D721Med (cell line): Measurements from ENCODE around the gene KRT7.

Source experiments
- DNase-seq: peaks from one replicate; pipeline ENCODE4 v3.0.0; 2011; ENCODE audit warnings: low spot score; ENCODE audit not compliant: insufficient read length
- FAIRE-seq: peaks from 2 replicates; lab custom pipeline; 2011; peaks lifted over from hg19 to GRCh38; lab: Jason Lieb, UNC
- TF ChIP-seq, protein P1 (sequence below): IDR thresholded peaks from 2 replicates; pipeline ENCODE4 v1.5.1; 2012; ENCODE audit warnings: mild to moderate bottlenecking, control low read depth; ENCODE audit not compliant: insufficient read depth; ENCODE audit errors: missing control alignments

The KRT7 gene

DNA sequence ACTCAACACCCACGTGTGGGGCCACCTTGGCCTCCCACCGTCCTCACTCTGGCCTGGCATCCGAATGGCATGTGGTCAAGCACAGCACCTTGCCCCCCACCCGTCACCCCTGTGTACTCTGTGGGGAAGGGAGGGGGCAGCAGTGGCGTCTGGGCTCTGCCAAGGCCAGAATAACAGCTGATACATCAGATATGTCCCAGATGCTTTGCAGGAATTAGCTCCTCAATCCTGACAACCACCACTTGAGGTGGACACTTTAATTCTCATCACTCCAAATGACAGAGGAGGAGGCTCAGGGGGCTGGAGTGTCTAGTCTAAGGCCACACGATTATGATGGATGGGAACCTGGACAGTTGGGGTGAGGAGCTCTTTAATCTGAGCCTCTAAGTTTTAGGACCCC is 39.5 kb upstream of the KRT7 start:
- no peak for DNase-seq
- TF ChIP-seq, protein P1, sequence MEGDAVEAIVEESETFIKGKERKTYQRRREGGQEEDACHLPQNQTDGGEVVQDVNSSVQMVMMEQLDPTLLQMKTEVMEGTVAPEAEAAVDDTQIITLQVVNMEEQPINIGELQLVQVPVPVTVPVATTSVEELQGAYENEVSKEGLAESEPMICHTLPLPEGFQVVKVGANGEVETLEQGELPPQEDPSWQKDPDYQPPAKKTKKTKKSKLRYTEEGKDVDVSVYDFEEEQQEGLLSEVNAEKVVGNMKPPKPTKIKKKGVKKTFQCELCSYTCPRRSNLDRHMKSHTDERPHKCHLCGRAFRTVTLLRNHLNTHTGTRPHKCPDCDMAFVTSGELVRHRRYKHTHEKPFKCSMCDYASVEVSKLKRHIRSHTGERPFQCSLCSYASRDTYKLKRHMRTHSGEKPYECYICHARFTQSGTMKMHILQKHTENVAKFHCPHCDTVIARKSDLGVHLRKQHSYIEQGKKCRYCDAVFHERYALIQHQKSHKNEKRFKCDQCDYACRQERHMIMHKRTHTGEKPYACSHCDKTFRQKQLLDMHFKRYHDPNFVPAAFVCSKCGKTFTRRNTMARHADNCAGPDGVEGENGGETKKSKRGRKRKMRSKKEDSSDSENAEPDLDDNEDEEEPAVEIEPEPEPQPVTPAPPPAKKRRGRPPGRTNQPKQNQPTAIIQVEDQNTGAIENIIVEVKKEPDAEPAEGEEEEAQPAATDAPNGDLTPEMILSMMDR, result no peak
- no peak for FAIRE-seq

DNA sequence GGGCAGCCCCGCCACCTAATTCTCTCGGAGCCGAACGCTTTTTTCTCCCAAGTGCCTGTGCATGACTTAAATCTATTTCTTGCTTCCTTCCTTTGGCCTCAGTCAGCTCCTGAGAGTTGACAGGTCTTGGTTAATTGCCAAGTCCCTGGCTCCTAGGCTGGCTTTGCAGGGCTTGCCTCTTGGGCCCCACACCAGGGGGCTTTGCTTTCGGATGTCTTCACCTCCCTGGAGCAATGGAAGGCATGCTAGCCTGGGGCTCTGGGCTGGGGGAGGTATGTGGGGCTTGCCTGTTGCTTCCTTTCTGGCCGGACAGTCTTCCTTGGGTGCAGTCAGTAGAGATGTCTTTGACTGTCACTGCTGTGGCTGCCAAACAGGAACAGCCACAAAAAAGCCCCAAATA is 39.1 kb upstream of the KRT7 start:
- no peak for DNase-seq

DNA sequence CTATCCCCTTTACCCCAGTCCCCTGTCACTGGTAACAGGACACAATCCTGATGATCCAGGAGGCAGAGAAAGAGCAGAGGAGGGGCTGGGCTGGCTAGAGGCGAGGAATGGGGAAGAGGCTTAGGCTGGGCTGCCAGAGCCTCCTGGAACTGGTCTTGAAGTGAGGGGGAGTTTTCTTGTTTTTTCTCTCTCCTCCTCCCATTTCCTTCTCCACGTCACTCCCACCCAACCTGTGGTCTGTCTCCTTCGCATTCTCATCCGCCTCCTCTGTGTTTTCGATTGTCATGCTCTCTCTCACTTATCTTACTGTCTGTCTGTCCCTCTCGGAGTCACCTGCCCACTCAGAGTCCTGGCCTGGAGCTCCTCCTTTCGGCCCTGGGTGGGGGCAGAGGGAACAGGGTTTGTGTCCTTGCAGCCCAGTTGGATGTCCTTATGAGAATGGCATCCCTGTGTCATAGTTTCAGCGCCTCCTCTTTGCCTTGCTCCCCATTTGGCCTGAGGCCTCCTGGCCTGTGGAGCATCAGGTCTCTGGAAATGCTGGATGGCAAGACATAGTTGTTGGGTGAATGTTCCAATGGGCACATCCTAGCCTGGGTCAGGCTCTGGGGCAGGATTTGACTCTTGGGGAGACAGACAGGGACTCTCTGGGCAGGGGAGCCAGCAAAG is 37.8 kb upstream of the KRT7 start:
- FAIRE-seq, result no peak
- DNase-seq, result no peak
- TF ChIP-seq, protein P1, result no peak

More for the DNA sequence above, 39.1 kb upstream of the KRT7 start:
- FAIRE-seq, result no peak
- TF ChIP-seq, protein P1, result no peak

DNA sequence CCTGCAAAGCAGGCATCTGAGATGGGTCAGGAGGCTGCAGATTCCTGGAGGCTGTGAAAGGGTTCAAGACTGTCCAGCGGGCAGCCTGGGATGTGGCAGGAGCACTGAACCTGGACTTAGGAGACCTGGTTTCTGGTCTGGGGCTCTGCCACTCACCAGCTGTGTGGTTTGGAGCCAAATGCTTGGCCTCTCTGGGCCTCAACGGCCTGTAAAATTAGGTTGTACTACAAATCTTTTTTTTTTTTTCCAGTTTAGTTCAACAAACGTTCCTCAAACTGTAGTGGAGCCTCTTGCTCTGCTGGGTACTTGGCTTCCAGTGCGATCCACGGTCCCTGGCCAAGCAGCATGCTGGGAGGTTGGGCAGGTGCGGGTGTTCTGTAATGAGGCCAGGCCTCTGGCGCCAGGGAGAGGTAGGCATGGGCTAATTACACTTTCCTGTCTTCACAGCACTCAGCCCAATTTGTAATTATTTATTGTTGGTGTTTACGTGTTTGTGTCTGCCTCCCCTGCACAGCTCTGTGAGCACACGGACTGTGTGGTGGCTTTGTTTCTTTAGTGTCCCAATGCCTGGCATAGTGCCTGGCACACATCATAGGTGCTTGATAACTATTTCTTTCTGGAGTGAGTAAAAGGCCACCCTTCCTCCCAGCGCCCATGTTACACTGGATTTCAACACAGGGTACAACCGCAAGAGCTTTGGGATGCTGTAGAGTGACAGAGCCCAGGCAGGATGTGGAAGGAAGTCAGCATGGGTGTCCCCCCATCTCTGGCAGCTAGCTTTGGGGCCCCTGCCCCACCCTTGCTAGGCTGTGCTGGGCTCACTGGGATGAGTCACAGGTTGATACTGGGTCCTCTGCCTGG is 35.4 kb upstream of the KRT7 start:
- DNase-seq, result no peak
- no peak for FAIRE-seq
- TF ChIP-seq, protein P1, result no peak

DNA sequence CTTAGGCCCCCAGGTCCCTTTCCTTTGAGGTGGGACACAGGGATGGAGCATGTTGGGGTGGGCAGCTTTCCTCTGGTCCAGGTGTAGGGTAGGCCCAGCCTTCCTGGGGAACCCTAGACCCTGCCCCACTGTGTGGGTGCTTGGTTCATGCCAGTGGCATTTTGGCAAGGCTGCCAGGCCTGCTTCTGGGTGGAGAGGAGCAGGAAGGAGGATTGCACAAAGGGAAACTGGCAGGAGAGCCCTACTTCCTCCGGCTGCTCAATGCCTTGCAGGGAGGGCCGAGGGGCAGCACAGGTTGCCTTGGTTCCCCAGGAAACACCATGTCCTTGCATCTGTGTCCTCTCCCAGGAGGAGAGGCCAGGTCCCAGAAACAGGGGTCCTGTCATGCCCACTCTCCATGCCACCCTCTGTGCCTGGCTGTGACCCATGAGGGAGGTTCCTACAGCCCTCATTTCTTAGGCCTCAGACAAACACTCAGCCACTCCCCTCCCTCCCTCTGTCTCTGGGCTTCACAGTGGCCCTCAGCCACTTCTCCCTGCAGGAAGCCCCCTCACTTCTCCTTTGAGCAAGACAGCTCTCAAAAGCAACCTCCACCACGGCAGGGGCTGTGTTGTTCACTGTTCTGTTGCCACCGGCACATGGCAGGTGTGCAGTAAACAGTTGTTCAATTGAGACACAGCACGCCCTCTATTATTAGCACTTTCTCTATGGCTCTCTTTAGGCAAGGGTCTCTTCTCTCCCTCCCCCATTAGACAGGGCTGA is 34.4 kb upstream of the KRT7 start:
- TF ChIP-seq, protein P1, result no peak
- DNase-seq (no peak), FAIRE-seq (no peak)

DNA sequence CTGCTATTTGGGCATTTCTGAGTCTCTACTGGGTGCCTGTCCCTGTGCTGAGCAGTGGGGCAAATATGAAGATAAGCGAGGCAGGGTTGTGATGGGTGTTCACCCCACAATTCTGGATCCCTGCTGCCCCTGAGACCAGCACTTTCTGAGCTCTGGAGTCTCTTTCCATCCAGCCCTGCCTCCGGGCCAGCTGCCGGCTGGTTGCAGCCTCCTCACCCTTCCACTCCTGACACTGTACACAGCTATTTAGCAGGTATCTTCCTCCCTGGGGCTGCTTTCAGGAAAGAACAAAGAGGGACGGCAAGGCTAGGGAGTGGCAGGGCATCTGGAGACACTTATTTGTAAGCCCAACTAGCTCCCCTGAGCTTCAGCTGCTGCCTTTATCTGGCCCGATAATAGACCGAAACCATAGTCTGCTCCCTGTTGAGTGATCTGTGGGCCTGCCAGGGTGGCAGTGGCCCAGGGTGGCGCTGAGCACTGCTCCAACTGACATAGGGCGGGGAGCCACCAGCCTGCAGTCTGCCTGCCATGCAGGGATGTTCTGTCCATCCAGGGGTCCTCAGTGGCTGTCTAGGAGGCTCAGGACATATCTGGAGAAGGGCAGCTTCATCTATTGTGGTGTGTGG is 33.6 kb upstream of the KRT7 start:
- TF ChIP-seq, protein P1, result no peak
- DNase-seq, result no peak
- no peak for FAIRE-seq
